GM12878 (cell line): ENCODE data around the gene CAMKK1. TPM values are rescaled to one million over a fixed set of nuclear protein-coding genes. Genes with fewer than 3 reads are reported as not detected.

ENCODE experiments used
- ATAC-seq: fragments of 200-7000 bp; cut with Tn5 transposase; 3 replicates; pipeline ENCODE4 v1.9.1; 2020; ENCODE audit warnings: mild to moderate bottlenecking, moderate library complexity
- BruUV-seq: library from RNA; stranded (reverse); fragments of 400-500 nt; replicated peaks from 2 replicates; lab custom pipeline; 2021; lab: Mats Ljungman, UMichigan
- CTCF ChIA-PET: fragments of 300-600 bp; sonication (Branson Sonifier 250); formaldehyde crosslinking; extraction: SDS; loops from one replicate; lab custom pipeline; 2021; ENCODE audit warnings: inconsistent platforms; lab: Yijun Ruan, JAX
- POLR2A ChIA-PET: fragments of 350-600 bp; formaldehyde crosslinking; extraction: SDS; loops from one replicate; lab custom pipeline; 2021; ENCODE audit warnings: inconsistent platforms; lab: Charles Lee
- RAD21 ChIA-PET: fragments of 300-600 bp; sonication (Branson Sonifier 250); formaldehyde crosslinking; loops from one replicate; lab custom pipeline; 2023; ENCODE audit warnings: antibody characterized with exemption; ENCODE audit not compliant: unreplicated experiment; lab: Charles Lee
- SMC1A ChIA-PET: fragments of 300-600 bp; sonication (Branson Sonifier 250); formaldehyde crosslinking; loops from one replicate; lab custom pipeline; 2023; ENCODE audit not compliant: unreplicated experiment, uncharacterized antibody; lab: Charles Lee
- DNase-seq: peaks from one replicate; pipeline ENCODE4 v3.0.0-alpha.2; 2011; ENCODE audit warnings: low read depth, low spot score
- FAIRE-seq: peaks from 3 replicates; lab custom pipeline; 2011; peaks lifted over from hg19 to GRCh38; lab: Jason Lieb, UNC
- H2AFZ ChIP-seq: 2 replicates; pipeline ENCODE4 v1.6.0; 2011; ENCODE audit warnings: low read depth, low read length, control low read depth; ENCODE audit not compliant: control insufficient read depth
- H3K27ac ChIP-seq: 2 replicates; pipeline ENCODE4 v1.5.1; 2011; ENCODE audit warnings: control low read depth; ENCODE audit not compliant: control insufficient read depth, insufficient read depth
- H3K27me3 ChIP-seq, 2 experiments: replicated peaks in 1 of 2; 2 replicates each; pipeline versions ENCODE4 v1.6.0 to v1.6.1; 2011; ENCODE audit warnings: low read length in 1 of 2; ENCODE audit not compliant: control insufficient read depth in 2 of 2, insufficient read depth in 2 of 2
- H3K36me3 ChIP-seq, 2 experiments: 2 replicates each; pipeline ENCODE4 v1.5.1; 2011; ENCODE audit warnings: low read length in 1 of 2; ENCODE audit not compliant: control insufficient read depth in 2 of 2, insufficient read depth in 2 of 2
- H3K4me1 ChIP-seq: 2 replicates; pipeline ENCODE4 v1.6.1; 2011; ENCODE audit warnings: mild to moderate bottlenecking, low read length, moderate library complexity, mixed read lengths; ENCODE audit not compliant: control insufficient read depth, insufficient read depth
- H3K4me2 ChIP-seq: 2 replicates; pipeline ENCODE4 v1.6.0; 2011; ENCODE audit warnings: control low read depth; ENCODE audit not compliant: control insufficient read depth, insufficient read depth
- H3K4me3 ChIP-seq: fragments of 200-600 bp; sonication (generic); 2 replicates; pipeline ENCODE4 v1.5.1; 2016
- H3K79me2 ChIP-seq: 2 replicates; pipeline ENCODE4 v1.6.0; 2011; ENCODE audit warnings: low read length; ENCODE audit not compliant: control insufficient read depth, insufficient read depth
- H3K9ac ChIP-seq: 2 replicates; pipeline ENCODE4 v1.8.0; 2011; ENCODE audit warnings: low read length, control low read depth, mixed read lengths; ENCODE audit not compliant: control insufficient read depth, insufficient read depth
- H3K9me3 ChIP-seq: replicated peaks from 3 replicates; pipeline ENCODE4 v1.5.1; 2011; ENCODE audit warnings: mild to moderate bottlenecking, low read length; ENCODE audit not compliant: control insufficient read depth, insufficient read depth
- H4K20me1 ChIP-seq: 2 replicates; pipeline ENCODE4 v1.6.0; 2011; ENCODE audit not compliant: control insufficient read depth, insufficient read depth
- ATF7 ChIP-seq: fragments of 450-650 bp; IDR thresholded peaks from 2 replicates; pipeline ENCODE4 v1.6.1; 2016; ENCODE audit warnings: low read depth, mild to moderate bottlenecking
- CHD2 ChIP-seq: IDR thresholded peaks from 2 replicates; pipeline ENCODE4 v1.6.1; 2011; ENCODE audit warnings: low read depth, low read length, improper control_type of control experiment, borderline replicate concordance
- CREM ChIP-seq: IDR thresholded peaks from 2 replicates; pipeline ENCODE4 v1.6.1; 2014; ENCODE audit warnings: antibody characterized with exemption, low read depth
- E4F1 ChIP-seq: fragments of 450-650 bp; IDR thresholded peaks from 2 replicates; pipeline ENCODE4 v1.6.1; 2018; ENCODE audit warnings: borderline replicate concordance, mild to moderate bottlenecking; ENCODE audit not compliant: partially characterized antibody
- FOS ChIP-seq: IDR thresholded peaks from 3 replicates; pipeline ENCODE4 v1.6.1; 2011; ENCODE audit warnings: borderline replicate concordance; ENCODE audit not compliant: insufficient read length; ENCODE audit errors: extremely low read depth
- GABPA ChIP-seq: IDR thresholded peaks from 2 replicates; pipeline ENCODE4 v1.6.1; 2014; ENCODE audit warnings: antibody characterized with exemption, low read depth, mild to moderate bottlenecking, inconsistent platforms
- MYC ChIP-seq: IDR thresholded peaks from 2 replicates; pipeline ENCODE4 v1.6.1; 2011; ENCODE audit warnings: mild to moderate bottlenecking, low read length, moderate library complexity, inconsistent platforms; ENCODE audit not compliant: insufficient read depth, insufficient replicate concordance, insufficient read length, severe bottlenecking
- NR2F1 ChIP-seq: fragments of 450-650 bp; conservative IDR thresholded peaks from 2 replicates; pipeline ENCODE4 v1.6.1; 2017; ENCODE audit warnings: mild to moderate bottlenecking
- STAT1 ChIP-seq: fragments of 450-650 bp; conservative IDR thresholded peaks from 2 replicates; pipeline ENCODE4 v1.6.1; 2014; ENCODE audit warnings: antibody characterized with exemption, mild to moderate bottlenecking
- ZNF592 ChIP-seq: fragments of 450-650 bp; IDR thresholded peaks from 2 replicates; pipeline ENCODE4 v1.6.1; 2017; ENCODE audit warnings: mild to moderate bottlenecking, moderate library complexity
- ZNF622 ChIP-seq: fragments of 450-650 bp; IDR thresholded peaks from 2 replicates; pipeline ENCODE4 v1.6.1; 2017; ENCODE audit warnings: mild to moderate bottlenecking, inconsistent platforms
- WGBS: methylation state at CpG from one replicate; pipeline ENCODE4 v1.1.6; 2016; ENCODE audit warnings: low lambda C conversion rate; ENCODE audit not compliant: insufficient replicate concordance, insufficient coverage; ENCODE audit errors: missing lambda C conversion rate; 5-methylcytosine and 5-hydroxymethylcytosine counted together
- in situ Hi-C: fragments of 300-500 bp; cut with MboI; formaldehyde crosslinking; loops from 9 replicates; pipeline ENCODE4 v1.14.3; 2018; ENCODE audit warnings: mixed read lengths
- intact Hi-C: fragments of 100-400 bp; cut with micrococcal nuclease; formaldehyde crosslinking; loops from one replicate; pipeline ENCODE4 v1.14.2; 2022; ENCODE audit not compliant: unreplicated experiment
- polyA plus RNA-seq, 11 experiments: library from polyadenylated mRNA; depleted of rRNA in 4 of 11; unstranded in 6 of 11; stranded (reverse) in 5 of 11; fragments of >200 nt; fragmentation: Nextera tagmentation in 4 of 11; fragmentation: Illumina TruSeq in 1 of 11; extraction: Ambion mirVana in 4 of 11; extraction: Trizol in 1 of 11; gene quantifications; 1 replicate in 1 of 11; 2 replicates in 10 of 11; pipeline versions ENCODE4 v1.2.1 to v1.2.3, GENCODE V29; 2011 to 2016; ENCODE audit warnings: inconsistent platforms in 2 of 11, missing spikeins in 2 of 11, low read depth in 1 of 11
- total RNA-seq, 4 experiments: library from RNA; depleted of rRNA in 3 of 4; stranded (reverse); fragments of >200 nt in 3 of 4; fragmentation: Illumina TruSeq in 1 of 4; extraction: Trizol in 1 of 4; gene quantifications; 2 replicates each; pipeline versions ENCODE4 v1.2.1 to v1.2.3, GENCODE V29; 2013 to 2021

CAMKK1 gene
- total and polyA plus RNA-seq, 10 of the 15 experiments (the other 5 are each of a cell fraction or from before 2014, with no cell fraction given) = 0.06 to 0.84 (median 0.37) TPM

DNA sequence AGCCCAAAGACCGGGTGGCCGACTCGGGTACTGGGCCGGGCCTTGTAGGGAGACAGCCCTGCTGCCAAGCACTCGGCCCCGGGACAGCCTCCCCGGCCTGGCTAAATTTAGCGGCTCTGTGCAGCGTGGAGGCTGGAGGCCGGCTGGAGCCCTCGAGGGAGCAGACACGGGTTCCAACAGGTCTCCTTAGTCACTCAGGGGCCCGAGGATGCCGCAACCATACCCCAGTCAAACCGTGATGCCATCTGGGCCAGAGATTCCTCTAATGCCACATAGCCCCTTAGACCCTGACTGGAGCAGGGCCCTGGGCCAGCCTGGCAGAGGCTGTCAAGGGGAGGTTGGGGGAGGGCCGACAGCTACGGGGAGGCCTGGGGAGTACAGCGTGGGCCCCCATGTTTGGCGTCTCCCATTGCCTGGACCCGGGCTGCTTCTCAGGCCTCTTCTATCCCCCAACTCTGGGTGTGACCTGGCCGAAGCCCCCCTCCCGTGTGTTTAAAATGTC lies 26.3 kb upstream of the CAMKK1 start (continued):
- TF ChIP-seq ZNF592 = no peak
- TF ChIP-seq NR2F1 = no peak

- Histone ChIP-seq H3K9ac (no peak overlapping the region), H4K20me1 (no peaks in the 10 kb centered on the region), H2AFZ (no peak overlapping the region), H3K36me3 (no peaks in the 10 kb centered on the region), H3K4me3 (no peak overlapping the region), H3K79me2 (peaks cover 15% of the 10 kb centered on the region), H3K9me3 (no peaks in the 10 kb centered on the region), H3K4me1 (peaks cover 37% of the 10 kb centered on the region), H3K4me2 (no peak overlapping the region), H3K27ac (no peak overlapping the region), H3K27me3 (no peaks in the 10 kb centered on the region)
- ChIA-PET CTCF (interaction anchor here (1.0 kb wide), 1 partner anchor 124 kb away, joined by 3 read pairs; no protein-coding TSS in a partner anchor), SMC1A (no interaction called here), POLR2A (no interaction called here), RAD21 (no interaction called here)
- ATAC-seq = no peak
- in situ Hi-C loops = no loop called here
- no peak for FAIRE-seq
- intact Hi-C loops = no loop called here
- no peak for DNase-seq
- 64% methylated on average over 8 of the region's 8 CpGs for WGBS
- BruUV-seq = no TSS peak
- TF ChIP-seq MYC (no peak), ZNF622 (no peak), CHD2 (no peak), CREM (no peak), ATF7 (no peak), E4F1 (no peak), STAT1 (no peak), FOS (no peak), GABPA (no peak)
These were observed 25.7 kb upstream of the CAMKK1 start for GRCh38 chr17:3918372-3919122.
